NCI-H2227 treated with DMSO at 0.1 percent for 48 hours (cell line): Measurements from ENCODE around the gene CLHC1.
"Not testable (repeated sequence)": the region's sequence is repeated elsewhere in the genome, so short reads cannot be mapped to it uniquely, and the experiment has no call there.

ENCODE experiments used
- DNase-seq: peaks from one replicate; lab custom pipeline; 2025; lab: John Stamatoyannopoulos, UW

CLHC1 gene

DNA sequence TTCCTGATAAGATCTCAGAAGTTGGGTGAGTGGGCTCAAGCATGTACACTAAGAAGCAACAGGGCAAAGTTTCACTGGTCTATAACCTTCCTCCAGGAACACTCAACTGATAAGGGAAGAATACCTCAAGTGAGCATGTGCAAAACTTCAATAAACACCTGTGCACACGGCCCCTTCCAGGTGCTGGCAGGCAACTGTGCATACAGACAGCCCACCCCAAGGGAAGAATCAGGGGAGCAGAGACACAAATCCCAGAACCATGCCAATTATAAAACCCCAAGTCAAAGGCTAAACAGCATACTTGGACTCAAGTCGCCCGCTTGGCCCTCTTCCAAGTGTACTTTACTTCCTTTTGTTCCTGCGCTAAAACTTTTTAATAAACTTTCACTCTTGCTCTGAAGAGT lies 96.0 kb downstream of the CLHC1 start:
- DNase-seq = no peak

GRCh38 chr2:55135491-55135890 lies 96.6 kb downstream of the CLHC1 start:
- no peak for DNase-seq

GRCh38 chr2:55134316-55134706 lies 97.8 kb downstream of the CLHC1 start:
- DNase-seq = no peak

- no peak for DNase-seq
These were observed 98.4 kb downstream of the CLHC1 start for GRCh38 chr2:55133467-55134315.

- DNase-seq = no peak
These were observed 101.2 kb downstream of the CLHC1 start for GRCh38 chr2:55130849-55131248.

DNA sequence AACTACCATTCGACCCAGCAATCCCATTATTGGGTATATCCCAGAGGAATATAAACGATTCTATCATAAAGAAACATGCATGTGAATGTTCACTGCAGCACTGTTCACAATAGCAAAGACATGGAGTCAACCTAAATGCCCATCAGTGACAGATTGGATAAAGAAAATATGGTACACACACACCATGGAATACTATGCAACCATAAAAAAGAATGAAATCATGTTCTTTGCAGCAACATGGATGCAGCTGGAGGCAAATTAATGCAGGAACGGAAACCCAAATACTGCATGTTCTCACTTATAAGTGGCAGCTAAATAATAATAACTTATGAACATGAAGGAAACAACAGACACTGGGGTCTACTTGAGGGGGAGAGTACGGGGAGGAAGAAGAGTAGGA lies 105.5 kb downstream of the CLHC1 start:
- not testable (repeated sequence) for DNase-seq
